Neutrophil (primary cell): ENCODE measurements around the gene CILP2.

Source experiments
- H3K27ac ChIP-seq: fragments of 200-600 bp; sonication (generic); 2 replicates; pipeline ENCODE4 v1.5.1; 2016; ENCODE audit warnings: mild to moderate bottlenecking, moderate library complexity
- H3K27me3 ChIP-seq: fragments of 200-600 bp; sonication (generic); 2 replicates; pipeline ENCODE4 v1.6.0; 2016; ENCODE audit warnings: mild to moderate bottlenecking
- H3K36me3 ChIP-seq: fragments of 200-600 bp; sonication (generic); 2 replicates; pipeline ENCODE4 v1.5.1; 2017
- H3K4me1 ChIP-seq, 2 experiments: fragments of 200-600 bp in 1 of 2; sonication (generic) in 1 of 2; 1 replicate in 1 of 2; 2 replicates in 1 of 2; pipeline versions ENCODE4 v1.5.1 to v1.6.1; 2013 to 2016; ENCODE audit warnings: low read depth in 1 of 2, low read length in 1 of 2, mild to moderate bottlenecking in 1 of 2, moderate library complexity in 1 of 2; ENCODE audit not compliant: control insufficient read depth in 1 of 2, insufficient read depth in 1 of 2
- H3K4me3 ChIP-seq, 2 experiments: fragments of 200-600 bp in 1 of 2; sonication (generic) in 1 of 2; 1 replicate in 1 of 2; 2 replicates in 1 of 2; pipeline ENCODE4 v1.5.1; 2013 to 2016; ENCODE audit warnings: low read depth in 1 of 2, low read length in 1 of 2, mild to moderate bottlenecking in 1 of 2, moderate library complexity in 1 of 2
- H3K9me3 ChIP-seq: fragments of 200-600 bp; sonication (generic); 2 replicates; pipeline ENCODE4 v1.5.1; 2016
- TF ChIP-seq, protein P1 (sequence below): fragments of 200-600 bp; sonication (generic); IDR thresholded peaks from 2 replicates; pipeline ENCODE4 v1.5.1; 2016; ENCODE audit warnings: antibody characterized with exemption

The CILP2 gene

DNA sequence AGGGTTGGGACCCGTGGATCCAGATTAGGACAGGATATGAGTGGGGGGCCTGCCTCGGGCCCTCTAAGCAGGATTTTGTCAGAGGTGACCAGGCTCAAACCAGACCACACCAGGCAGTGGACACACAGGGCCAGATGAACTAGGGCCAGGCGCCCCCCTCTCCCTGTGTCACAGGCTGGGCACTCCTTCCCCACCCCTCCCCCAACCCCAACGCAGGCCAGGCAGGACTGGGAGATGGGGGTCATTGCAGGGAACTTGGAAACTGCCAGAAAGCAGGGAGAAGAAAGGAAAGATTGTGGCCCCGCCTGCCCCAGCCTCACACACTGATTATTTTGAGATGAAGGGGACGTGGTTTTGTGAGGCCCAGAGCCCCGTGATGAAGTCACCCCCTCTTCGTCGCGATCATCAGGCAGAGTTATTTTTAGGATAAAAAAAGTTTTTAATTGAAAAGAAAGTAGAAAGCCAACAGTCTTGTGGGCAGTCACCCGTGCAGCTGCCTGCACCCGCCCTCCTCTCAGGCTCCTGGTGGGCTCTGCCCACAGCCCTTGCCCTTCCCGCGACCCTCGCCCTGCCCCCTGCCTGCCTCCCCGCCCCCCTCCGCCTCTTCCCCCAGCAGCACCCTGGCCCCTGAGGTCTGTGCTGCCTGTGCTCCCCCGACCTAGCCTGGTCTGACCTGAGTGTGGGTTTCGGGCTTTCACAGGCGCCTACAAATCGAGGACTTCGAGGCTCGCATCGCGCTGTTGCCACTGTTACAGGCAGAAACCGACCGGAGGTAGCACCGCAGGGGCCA is 11.3 kb upstream of the CILP2 start:
- Histone ChIP-seq H3K4me1 (no peaks in the 10 kb centered on the region), H3K4me3 (no peak overlapping the region), H3K27me3 (no peaks in the 10 kb centered on the region), H3K9me3 (no peaks in the 10 kb centered on the region), H3K36me3 (peaks cover 50% of the 10 kb centered on the region), H3K27ac (no peak overlapping the region)
- TF ChIP-seq, protein P1, sequence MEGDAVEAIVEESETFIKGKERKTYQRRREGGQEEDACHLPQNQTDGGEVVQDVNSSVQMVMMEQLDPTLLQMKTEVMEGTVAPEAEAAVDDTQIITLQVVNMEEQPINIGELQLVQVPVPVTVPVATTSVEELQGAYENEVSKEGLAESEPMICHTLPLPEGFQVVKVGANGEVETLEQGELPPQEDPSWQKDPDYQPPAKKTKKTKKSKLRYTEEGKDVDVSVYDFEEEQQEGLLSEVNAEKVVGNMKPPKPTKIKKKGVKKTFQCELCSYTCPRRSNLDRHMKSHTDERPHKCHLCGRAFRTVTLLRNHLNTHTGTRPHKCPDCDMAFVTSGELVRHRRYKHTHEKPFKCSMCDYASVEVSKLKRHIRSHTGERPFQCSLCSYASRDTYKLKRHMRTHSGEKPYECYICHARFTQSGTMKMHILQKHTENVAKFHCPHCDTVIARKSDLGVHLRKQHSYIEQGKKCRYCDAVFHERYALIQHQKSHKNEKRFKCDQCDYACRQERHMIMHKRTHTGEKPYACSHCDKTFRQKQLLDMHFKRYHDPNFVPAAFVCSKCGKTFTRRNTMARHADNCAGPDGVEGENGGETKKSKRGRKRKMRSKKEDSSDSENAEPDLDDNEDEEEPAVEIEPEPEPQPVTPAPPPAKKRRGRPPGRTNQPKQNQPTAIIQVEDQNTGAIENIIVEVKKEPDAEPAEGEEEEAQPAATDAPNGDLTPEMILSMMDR, result no peak

DNA sequence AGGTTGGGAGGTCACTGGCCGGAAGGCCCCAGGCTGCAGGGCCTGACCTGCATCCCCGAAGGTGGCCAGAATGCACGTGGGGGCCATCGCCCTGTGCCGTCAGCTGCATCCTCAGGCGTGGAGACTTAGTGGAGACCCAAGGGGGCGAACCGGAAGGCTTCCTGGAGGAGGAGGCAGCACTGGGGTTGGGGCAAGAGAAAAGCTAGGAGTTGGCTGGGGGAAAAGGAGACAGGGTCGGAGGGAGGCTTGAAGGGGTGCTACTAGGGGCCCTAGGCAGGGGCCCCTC is 10.8 kb upstream of the CILP2 start:
- peaks cover 50% of the 10 kb centered on the region for H3K36me3 ChIP-seq
- peaks cover 0 to 5% of the 10 kb centered on the region in 2 experiments for H3K4me1 ChIP-seq
- TF ChIP-seq, protein P1, result no peak

DNA sequence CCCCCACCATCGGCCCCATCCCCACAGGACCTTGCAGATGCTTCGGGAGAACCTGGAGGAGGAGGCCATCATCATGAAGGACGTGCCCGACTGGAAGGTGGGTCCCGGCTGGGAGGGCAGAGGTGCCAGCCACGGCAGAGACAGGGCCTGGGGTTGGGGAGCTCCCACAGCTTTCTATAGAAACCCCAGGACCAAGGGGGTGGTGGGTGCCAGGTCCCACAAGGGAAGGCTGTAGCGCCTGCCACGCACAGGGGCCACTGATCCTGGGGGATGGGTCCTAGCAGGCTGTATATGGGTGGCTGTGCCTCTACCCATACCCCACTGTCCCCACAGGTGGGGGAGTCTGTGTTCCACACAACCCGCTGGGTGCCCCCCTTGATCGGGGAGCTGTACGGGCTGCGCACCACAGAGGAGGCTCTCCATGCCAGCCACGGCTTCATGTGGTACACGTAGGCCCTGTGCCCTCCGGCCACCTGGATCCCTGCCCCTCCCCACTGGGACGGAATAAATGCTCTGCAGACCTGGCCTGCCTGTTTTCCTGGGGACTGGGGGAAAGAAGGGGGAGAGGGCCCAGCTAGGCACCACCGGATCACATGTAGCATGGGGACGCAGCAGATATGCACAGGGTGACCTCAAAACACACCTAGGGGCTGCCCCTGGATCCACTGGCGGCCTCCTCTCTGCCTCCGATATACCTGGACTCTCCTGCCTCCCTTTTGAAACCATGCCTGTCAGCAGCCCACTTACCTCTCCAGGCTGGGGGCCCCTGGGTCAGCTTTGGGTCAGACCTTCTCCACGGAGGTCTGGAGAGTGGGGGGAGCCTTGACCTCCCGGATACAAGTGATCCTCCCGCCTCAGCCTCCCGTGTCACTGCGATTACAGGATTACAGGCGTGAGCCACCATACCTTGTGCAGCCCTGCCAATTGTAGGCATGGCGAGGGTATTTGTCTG is 10.1 kb upstream of the CILP2 start:
- Histone ChIP-seq H3K27me3 (no peaks in the 10 kb centered on the region), H3K36me3 (peaks cover 50% of the 10 kb centered on the region), H3K4me1 (peaks cover 0 to 8% of the 10 kb centered on the region in 2 experiments), H3K27ac (no peak overlapping the region), H3K9me3 (no peaks in the 10 kb centered on the region), H3K4me3 (no peak overlapping the region)
- TF ChIP-seq, protein P1, result no peak

More for the DNA sequence above, 10.8 kb upstream of the CILP2 start:
- Histone ChIP-seq H3K27me3 (no peaks in the 10 kb centered on the region), H3K27ac (no peak overlapping the region), H3K9me3 (no peaks in the 10 kb centered on the region), H3K4me3 (no peak overlapping the region)

DNA sequence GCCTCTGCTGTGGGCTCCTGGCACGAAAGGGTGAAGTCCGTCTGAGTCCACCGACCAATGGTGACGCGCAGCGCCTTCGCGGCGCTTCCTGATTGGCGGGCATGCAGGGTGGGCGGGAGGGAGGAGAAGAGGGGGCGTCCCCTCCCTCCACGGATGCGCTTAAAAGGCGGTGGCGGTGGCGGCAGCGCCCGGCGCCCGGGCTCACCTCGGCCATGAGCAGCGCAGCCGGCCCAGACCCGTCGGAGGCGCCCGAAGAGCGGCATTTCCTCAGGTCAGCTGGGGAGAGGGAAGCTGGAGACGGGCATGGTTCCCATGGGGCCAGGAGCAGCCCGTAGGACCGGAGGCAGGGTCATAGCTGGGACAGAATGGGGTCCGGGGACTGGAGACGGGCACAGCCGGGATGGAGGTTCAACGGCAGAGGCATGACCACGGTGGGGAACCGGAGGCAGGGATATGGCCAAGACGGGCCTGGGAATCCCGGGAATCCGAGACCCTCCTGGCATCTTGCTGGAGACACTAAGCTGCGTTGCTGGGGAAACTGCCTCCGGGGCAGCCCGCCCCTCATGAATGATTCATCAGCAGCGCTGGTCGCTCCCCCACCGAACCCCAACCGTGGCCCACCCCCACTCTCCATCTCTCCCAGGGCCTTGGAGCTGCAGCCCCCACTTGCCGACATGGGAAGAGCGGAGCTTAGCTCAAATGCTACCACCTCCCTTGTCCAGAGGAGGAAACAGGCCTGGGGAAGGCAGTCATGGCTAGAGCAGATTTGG is 9.2 kb upstream of the CILP2 start, which contains the start of gene YJEFN3:
Gene YJEFN3 (plus strand): TSS at position 191 of the 770 bp plus-strand sequence. CDS start 22 bp downstream, at position 213.
- Histone ChIP-seq H3K27ac (no peak within 1 kb of the TSS), H3K27me3 (no peaks in the 10 kb centered on the region), H3K4me3 (no peak within 1 kb of the TSS), H3K9me3 (no peaks in the 10 kb centered on the region), H3K4me1 (peaks cover 0 to 8% of the 10 kb centered on the region in 2 experiments), H3K36me3 (peaks cover 49% of the 10 kb centered on the region)
- TF ChIP-seq, protein P1, result no peak

DNA sequence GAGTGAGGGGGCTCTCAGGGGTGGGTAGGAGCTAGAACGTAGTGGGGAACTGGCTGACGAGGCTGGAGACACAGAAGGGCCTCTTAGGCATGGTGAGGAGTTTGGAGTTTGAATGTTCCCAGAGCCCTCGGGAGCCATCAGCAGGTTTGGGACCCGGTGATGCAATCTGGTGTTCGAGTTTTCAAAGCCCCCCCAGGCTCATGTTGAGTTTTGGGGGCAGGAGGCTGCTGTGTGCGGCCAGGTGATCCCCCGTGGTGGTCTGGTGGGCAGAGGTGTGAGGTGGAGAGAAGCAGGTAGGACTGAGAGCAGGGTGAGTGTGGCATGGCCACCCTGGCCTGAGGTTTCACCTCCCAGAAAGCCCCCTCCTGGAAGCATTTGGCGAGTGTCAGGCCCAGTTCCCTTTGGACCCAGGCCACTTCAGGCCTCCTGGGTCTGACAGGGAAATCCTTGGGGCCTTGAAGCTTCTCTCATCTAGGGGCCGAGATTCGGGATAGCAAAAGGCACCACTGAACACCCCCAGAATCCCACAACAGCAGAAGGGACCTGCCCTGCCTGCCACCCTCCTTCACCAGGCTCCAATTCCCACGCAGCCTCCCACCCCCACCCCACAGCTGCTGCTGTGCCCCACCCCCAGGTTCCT is 8.2 kb upstream of the CILP2 start:
- Histone ChIP-seq H3K9me3 (no peaks in the 10 kb centered on the region), H3K27me3 (no peaks in the 10 kb centered on the region), H3K27ac (no peak overlapping the region), H3K36me3 (peaks cover 43% of the 10 kb centered on the region), H3K4me1 (peaks cover 0 to 8% of the 10 kb centered on the region in 2 experiments), H3K4me3 (no peak overlapping the region)
- TF ChIP-seq, protein P1, result no peak
